HepG2 (cell line): ENCODE data around the gene ORC1. TPM values are rescaled to one million over a fixed set of nuclear protein-coding genes. Genes with fewer than 3 reads are reported as not detected.
A peak's percentile ranks its signal among the peaks of the same experiment; 100 is the strongest.

Source experiments
- ARHGAP35 ChIP-seq: sonication (generic); formaldehyde crosslinking; IDR thresholded peaks from 2 replicates; pipeline ENCODE4 v1.9.0; 2022; ENCODE audit warnings: mild to moderate bottlenecking, inconsistent platforms, moderate library complexity, missing genetic modification reagents, borderline replicate concordance
- CAMTA2 ChIP-seq: sonication (generic); formaldehyde crosslinking; IDR thresholded peaks from 2 replicates; pipeline ENCODE4 v1.4.0; 2020; ENCODE audit warnings: mild to moderate bottlenecking, missing genetic modification reagents, borderline replicate concordance
- CBX5 ChIP-seq: sonication (generic); formaldehyde crosslinking; IDR thresholded peaks from 2 replicates; pipeline ENCODE4 v1.4.0; 2020; ENCODE audit warnings: missing genetic modification reagents, borderline replicate concordance
- FUBP1 ChIP-seq: sonication (generic); formaldehyde crosslinking; IDR thresholded peaks from 2 replicates; pipeline ENCODE4 v1.5.1; 2020; ENCODE audit warnings: missing genetic modification reagents, mild to moderate bottlenecking, borderline replicate concordance
- MTF1 ChIP-seq: sonication (generic); formaldehyde crosslinking; IDR thresholded peaks from 2 replicates; pipeline ENCODE4 v1.5.0; 2020; ENCODE audit warnings: missing genetic modification reagents
- NKX3-1 ChIP-seq: sonication (generic); formaldehyde crosslinking; IDR thresholded peaks from 2 replicates; pipeline ENCODE4 v1.5.0; 2020; ENCODE audit warnings: missing genetic modification reagents
- NPAS2 ChIP-seq: sonication (generic); formaldehyde crosslinking; IDR thresholded peaks from 2 replicates; pipeline ENCODE4 v1.8.0; 2022; ENCODE audit warnings: mild to moderate bottlenecking, missing genetic modification reagents, borderline replicate concordance
- PAWR ChIP-seq: sonication (generic); formaldehyde crosslinking; IDR thresholded peaks from 2 replicates; pipeline ENCODE4 v1.4.0; 2020; ENCODE audit warnings: missing genetic modification reagents, mild to moderate bottlenecking, borderline replicate concordance
- TBX3 ChIP-seq: fragments of 450-650 bp; IDR thresholded peaks from 2 replicates; pipeline ENCODE4 v1.6.1; 2017; ENCODE audit warnings: antibody characterized with exemption, mild to moderate bottlenecking, inconsistent platforms, borderline replicate concordance
- THAP9 ChIP-seq: sonication (generic); formaldehyde crosslinking; IDR thresholded peaks from 2 replicates; pipeline ENCODE4; 2020; ENCODE audit warnings: missing genetic modification reagents, mild to moderate bottlenecking, borderline replicate concordance
- YY1 ChIP-seq: IDR thresholded peaks from 2 replicates; pipeline ENCODE4 v1.6.1; 2011; ENCODE audit warnings: low read length, low read depth, moderate library complexity, mild to moderate bottlenecking; ENCODE audit not compliant: insufficient read depth, insufficient replicate concordance
- ZBTB21 ChIP-seq: sonication (generic); formaldehyde crosslinking; IDR thresholded peaks from 2 replicates; pipeline ENCODE4 v1.4.0; 2020; ENCODE audit warnings: missing genetic modification reagents
- ZNF253 ChIP-seq: sonication (generic); formaldehyde crosslinking; IDR thresholded peaks from 2 replicates; pipeline ENCODE4 v1.8.0; 2022; ENCODE audit warnings: mild to moderate bottlenecking, missing genetic modification reagents, borderline replicate concordance
- ZNF30 ChIP-seq: sonication (generic); formaldehyde crosslinking; IDR thresholded peaks from 2 replicates; pipeline ENCODE4 v1.5.0; 2020; ENCODE audit warnings: mild to moderate bottlenecking, missing genetic modification reagents
- ZNF501 ChIP-seq: sonication (generic); formaldehyde crosslinking; IDR thresholded peaks from 2 replicates; pipeline ENCODE4 v1.5.1; 2020; ENCODE audit warnings: mild to moderate bottlenecking, moderate library complexity, missing genetic modification reagents
- ZNF513 ChIP-seq: sonication (generic); formaldehyde crosslinking; conservative IDR thresholded peaks from 2 replicates; pipeline ENCODE4 v1.5.0; 2020; ENCODE audit warnings: missing genetic modification reagents
- ZNF605 ChIP-seq: sonication (generic); formaldehyde crosslinking; IDR thresholded peaks from 2 replicates; pipeline ENCODE4 v1.8.0; 2022; ENCODE audit warnings: mild to moderate bottlenecking, missing genetic modification reagents
- ZNF75D ChIP-seq: sonication (generic); formaldehyde crosslinking; IDR thresholded peaks from 2 replicates; pipeline ENCODE4 v1.8.1; 2023; ENCODE audit warnings: missing genetic modification reagents, mild to moderate bottlenecking, borderline replicate concordance
- polyA plus RNA-seq, 8 experiments: library from polyadenylated mRNA; depleted of rRNA in 3 of 8; stranded (reverse) in 7 of 8; unstranded in 1 of 8; fragments of >200 nt; fragmentation: Illumina TruSeq in 4 of 8; extraction: Trizol in 4 of 8; gene quantifications; 2 replicates each; pipeline versions ENCODE4 v1.2.1 to v1.2.3, GENCODE V29; 2011 to 2016; ENCODE audit warnings: low read depth in 4 of 8, missing spikeins in 1 of 8, mixed read lengths in 1 of 8; ENCODE audit not compliant: insufficient read depth in 1 of 8
- total RNA-seq, 5 experiments: library from RNA; depleted of rRNA; stranded (reverse); fragments of >200 nt; fragmentation: Illumina TruSeq; extraction: Trizol; gene quantifications; 2 replicates each; pipeline ENCODE4 v1.2.3, GENCODE V29; 2016; ENCODE audit warnings: low read depth in 1 of 5
- TF ChIP-seq, protein P1 (sequence below): sonication (generic); formaldehyde crosslinking; IDR thresholded peaks from 2 replicates; pipeline ENCODE4 v1.5.0; 2020; ENCODE audit warnings: missing genetic modification reagents

The ORC1 gene
- total and polyA plus RNA-seq, 2 of the 13 experiments (the other 11 are each of a cell fraction or from before 2014, with no cell fraction given): 7.0 to 23.5 TPM

DNA sequence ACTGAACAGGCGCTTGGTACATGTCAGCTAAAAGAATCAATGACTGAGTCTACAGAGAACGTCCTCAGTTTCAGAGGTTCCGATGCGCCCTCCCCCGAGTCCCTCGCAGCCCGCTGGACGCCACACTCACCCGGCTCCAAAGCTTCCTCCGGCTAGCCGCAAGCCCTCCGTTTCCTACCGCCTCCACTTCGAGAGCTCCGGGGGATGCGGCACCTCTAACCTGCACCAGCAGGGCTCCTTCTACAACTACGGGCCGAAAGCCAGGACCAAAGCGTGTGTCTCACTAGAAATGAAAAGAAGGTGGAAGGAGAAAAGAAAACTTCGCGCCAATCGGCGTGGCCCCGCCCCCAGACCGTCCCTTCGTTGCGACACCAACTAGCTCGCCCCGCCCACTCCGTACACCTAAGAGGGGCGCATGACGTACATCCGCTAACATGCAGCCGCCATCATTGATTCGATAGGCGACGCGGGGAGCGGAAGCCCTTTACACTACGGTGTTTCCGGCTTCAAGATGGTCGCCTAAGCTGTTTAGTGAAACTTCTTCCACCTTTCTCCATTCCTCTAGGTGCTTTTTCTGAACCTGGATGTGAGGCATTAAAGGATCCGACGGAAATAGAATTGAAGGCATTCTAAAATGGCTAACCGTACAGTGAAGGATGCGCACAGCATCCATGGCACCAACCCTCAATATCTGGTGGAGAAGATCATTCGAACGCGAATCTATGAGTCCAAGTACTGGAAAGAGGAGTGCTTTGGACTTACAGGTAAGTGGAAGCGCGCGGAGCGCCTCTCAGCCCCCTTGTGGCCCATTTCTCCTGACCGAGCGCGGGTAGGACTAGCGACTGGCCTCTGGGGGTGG lies at the start of gene ORC1, which contains the start of gene PRPF38A (continued):
- TF ChIP-seq ZNF605: peak; percentile 86
- 0 out of 2 replicates have a peak, but pooled peaks have one; percentile 37 for TF ChIP-seq NKX3-1 (CRISPR knock-in tag)
- peak; percentile 89 for TF ChIP-seq THAP9 (CRISPR knock-in tag)
- TF ChIP-seq ZNF513 (CRISPR knock-in tag): no peak
- no peak for TF ChIP-seq ZNF75D (CRISPR knock-in tag)
- TF ChIP-seq ZBTB21 (CRISPR knock-in tag): peak; percentile 100
- peak; percentile 58; the same call in 1 of the 2 replicates for TF ChIP-seq CBX5 (CRISPR knock-in tag)
- no peak for TF ChIP-seq ZNF253 (CRISPR knock-in tag)
- 0 out of 2 replicates have a peak, but pooled peaks have one; percentile 68 for TF ChIP-seq CAMTA2 (CRISPR knock-in tag)
- TF ChIP-seq FUBP1 (CRISPR knock-in tag): no peak
- TF ChIP-seq YY1: peak; percentile 96
- 0 out of 2 replicates have a peak, but pooled peaks have one; percentile 31 for TF ChIP-seq NPAS2 (CRISPR knock-in tag)
- TF ChIP-seq PAWR (CRISPR knock-in tag): no peak
- TF ChIP-seq, protein P1, sequence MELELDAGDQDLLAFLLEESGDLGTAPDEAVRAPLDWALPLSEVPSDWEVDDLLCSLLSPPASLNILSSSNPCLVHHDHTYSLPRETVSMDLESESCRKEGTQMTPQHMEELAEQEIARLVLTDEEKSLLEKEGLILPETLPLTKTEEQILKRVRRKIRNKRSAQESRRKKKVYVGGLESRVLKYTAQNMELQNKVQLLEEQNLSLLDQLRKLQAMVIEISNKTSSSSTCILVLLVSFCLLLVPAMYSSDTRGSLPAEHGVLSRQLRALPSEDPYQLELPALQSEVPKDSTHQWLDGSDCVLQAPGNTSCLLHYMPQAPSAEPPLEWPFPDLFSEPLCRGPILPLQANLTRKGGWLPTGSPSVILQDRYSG (CRISPR knock-in tag): no peak
- TF ChIP-seq ZNF30 (CRISPR knock-in tag): no peak
- TF ChIP-seq ZNF501 (CRISPR knock-in tag): peak; percentile 89
- TF ChIP-seq MTF1: no peak
- TF ChIP-seq ARHGAP35: no peak
- TF ChIP-seq TBX3: peak; percentile 36; the same call in 1 of the 2 replicates
